Measurements from ENCODE around the gene SLX4IP.

DNA sequence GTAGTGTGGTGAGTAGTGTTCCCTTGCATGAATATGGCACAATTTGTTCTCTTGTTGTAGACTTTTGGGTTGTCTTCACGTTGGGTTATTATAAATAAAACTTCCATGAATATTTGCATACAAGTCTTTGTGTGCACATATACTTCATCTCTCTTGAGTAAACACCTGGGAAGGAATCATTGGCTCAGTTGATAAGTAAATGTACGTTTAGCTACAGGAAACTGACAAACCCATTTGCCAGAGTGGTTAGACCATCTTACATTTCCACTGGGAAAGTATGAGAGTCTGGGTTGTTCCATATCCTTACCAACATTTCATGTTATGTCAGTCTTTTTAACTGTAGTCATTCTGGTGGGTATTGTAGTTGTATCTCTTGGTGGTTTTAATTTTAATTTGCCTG is 119.2 kb downstream of the SLX4IP start:
- TF ChIP-seq CTCF (conservative IDR thresholded peaks at IDR 0.05 in 1 of 2, IDR thresholded peaks at IDR 0.05 in 1 of 2; ENCODE audit: extremely low read depth in 1 of 2, insufficient read depth in 1 of 2, low read depth in 1 of 2, low read length in 2 of 2) (no peak), EZH2 (IDR thresholded peaks at IDR 0.05; ENCODE audit: borderline replicate concordance, low read length) (no peak)
